KMS-11 (cell line): ENCODE results near the gene ST14.

Experiments used
- H2AFZ ChIP-seq: fragments of 200-600 bp; sonication (generic); 2 replicates; pipeline ENCODE4 v1.6.1; 2016; ENCODE audit warnings: antibody characterized with exemption, mixed run types, low read depth
- H3K27ac ChIP-seq: fragments of 200-600 bp; sonication (generic); 2 replicates; pipeline ENCODE4 v1.6.1; 2016; ENCODE audit warnings: mild to moderate bottlenecking, mixed run types
- H3K27me3 ChIP-seq: fragments of 200-600 bp; sonication (generic); 2 replicates; pipeline ENCODE4 v1.6.1; 2017; ENCODE audit warnings: mild to moderate bottlenecking, low read depth, mixed run types, moderate library complexity; ENCODE audit not compliant: insufficient read depth
- H3K36me3 ChIP-seq: fragments of 200-600 bp; sonication (generic); 2 replicates; pipeline ENCODE4 v1.6.1; 2017; ENCODE audit warnings: mild to moderate bottlenecking, mixed run types; ENCODE audit not compliant: insufficient read depth
- H3K4me1 ChIP-seq: fragments of 200-600 bp; sonication (generic); 2 replicates; pipeline ENCODE4 v1.6.1; 2016; ENCODE audit warnings: mild to moderate bottlenecking, low read depth, mixed run types; ENCODE audit not compliant: poor library complexity, severe bottlenecking
- H3K4me2 ChIP-seq: fragments of 200-600 bp; sonication (generic); 2 replicates; pipeline ENCODE4 v1.7.0; 2016; ENCODE audit warnings: mild to moderate bottlenecking, mixed run types
- H3K4me3 ChIP-seq: fragments of 200-600 bp; sonication (generic); IDR thresholded peaks from 2 replicates; pipeline ENCODE4 v1.6.1; 2017; ENCODE audit warnings: low read depth, low read length, mixed read lengths; ENCODE audit not compliant: insufficient read depth
- H3K79me2 ChIP-seq: fragments of 200-600 bp; sonication (generic); 2 replicates; pipeline ENCODE4 v1.6.1; 2016; ENCODE audit warnings: low read depth, mixed run types; ENCODE audit not compliant: insufficient read depth
- H3K9ac ChIP-seq: fragments of 200-600 bp; sonication (generic); 2 replicates; pipeline ENCODE4 v1.6.1; 2016; ENCODE audit warnings: mild to moderate bottlenecking, mixed run types
- H4K20me1 ChIP-seq: fragments of 200-600 bp; sonication (generic); 2 replicates; pipeline ENCODE4 v1.6.1; 2016; ENCODE audit warnings: mild to moderate bottlenecking, mixed run types; ENCODE audit not compliant: insufficient read depth
- CTCF ChIP-seq: fragments of 200-600 bp; sonication (generic); conservative IDR thresholded peaks from 2 replicates; pipeline ENCODE4 v1.6.1; 2017; ENCODE audit warnings: low read depth, mild to moderate bottlenecking, antibody characterized with exemption, low read length, moderate library complexity, mixed read lengths

ST14 gene

GRCh38 chr11:130144861-130145281, 14.7 kb upstream of the ST14 start:
- Histone ChIP-seq H4K20me1 (no peaks in the 10 kb centered on the region), H3K4me2 (no peak overlapping the region), H3K4me3 (no peak overlapping the region), H3K27me3 (no peaks in the 10 kb centered on the region), H3K36me3 (no peaks in the 10 kb centered on the region), H3K79me2 (no peaks in the 10 kb centered on the region), H3K27ac (no peak overlapping the region), H3K9ac (no peak overlapping the region), H3K4me1 (peaks cover 16% of the 10 kb centered on the region), H2AFZ (no peak overlapping the region)
- TF ChIP-seq CTCF: no peak

- Histone ChIP-seq H3K4me1 (peaks cover 16% of the 10 kb centered on the region), H3K4me3 (no peak overlapping the region), H3K9ac (no peak overlapping the region), H3K36me3 (no peaks in the 10 kb centered on the region), H3K27ac (no peak overlapping the region), H3K27me3 (no peaks in the 10 kb centered on the region), H3K79me2 (no peaks in the 10 kb centered on the region), H2AFZ (no peak overlapping the region), H4K20me1 (no peaks in the 10 kb centered on the region), H3K4me2 (no peak overlapping the region)
- no peak for TF ChIP-seq CTCF
Observed at GRCh38 chr11:130145311-130145812, 14.2 kb upstream of the ST14 start.

- peak overlapping the region; percentile 20; the same call in 1 of the 2 replicates for H3K27ac ChIP-seq
- H3K79me2 ChIP-seq: no peaks in the 10 kb centered on the region
- H2AFZ ChIP-seq: no peak overlapping the region
- H3K4me1 ChIP-seq: peaks cover 16% of the 10 kb centered on the region
- H3K4me3 ChIP-seq: no peak overlapping the region
- TF ChIP-seq CTCF: no peak
- H3K27me3 ChIP-seq: no peaks in the 10 kb centered on the region
- no peaks in the 10 kb centered on the region for H3K36me3 ChIP-seq
- H4K20me1 ChIP-seq: no peaks in the 10 kb centered on the region
- H3K9ac ChIP-seq: no peak overlapping the region; the same call in 1 of the 2 replicates
- peak overlapping the region; percentile 6; the same call in 1 of the 2 replicates for H3K4me2 ChIP-seq
Observed at GRCh38 chr11:130145975-130146776, 13.4 kb upstream of the ST14 start.

GRCh38 chr11:130146796-130147195, 12.8 kb upstream of the ST14 start:
- Histone ChIP-seq H3K4me1 (peaks cover 16% of the 10 kb centered on the region), H3K4me3 (no peak overlapping the region), H3K4me2 (peak overlapping the region; percentile 6; the same call in 1 of the 2 replicates), H4K20me1 (no peaks in the 10 kb centered on the region), H3K27ac (peak overlapping the region; percentile 20; the same call in 1 of the 2 replicates), H3K27me3 (no peaks in the 10 kb centered on the region), H3K36me3 (no peaks in the 10 kb centered on the region), H3K79me2 (no peaks in the 10 kb centered on the region), H2AFZ (no peak overlapping the region), H3K9ac (no peak overlapping the region; the same call in 1 of the 2 replicates)
- TF ChIP-seq CTCF: no peak
